Activated T-cell treated with anti-CD3 and anti-CD28 coated beads, Interleukin-2, amount 50 U/mL, for 48 hours (primary cell): ENCODE measurements around the gene LCNL1.

Source experiments
- DNase-seq, 2 experiments: peaks; one replicate each; pipeline ENCODE4 v3.0.0-alpha.2; 2020

The LCNL1 gene

GRCh38 chr9:136977223-136977622 is 5.6 kb upstream of the LCNL1 start, which contains the start of gene PTGDS:
Gene PTGDS (plus strand): TSS chr9:136977504. CDS start chr9:136977579, 75 bp downstream.
- DNase-seq = no peak

GRCh38 chr9:136977649-136978072 is 5.1 kb upstream of the LCNL1 start:
- no peak for DNase-seq

DNA sequence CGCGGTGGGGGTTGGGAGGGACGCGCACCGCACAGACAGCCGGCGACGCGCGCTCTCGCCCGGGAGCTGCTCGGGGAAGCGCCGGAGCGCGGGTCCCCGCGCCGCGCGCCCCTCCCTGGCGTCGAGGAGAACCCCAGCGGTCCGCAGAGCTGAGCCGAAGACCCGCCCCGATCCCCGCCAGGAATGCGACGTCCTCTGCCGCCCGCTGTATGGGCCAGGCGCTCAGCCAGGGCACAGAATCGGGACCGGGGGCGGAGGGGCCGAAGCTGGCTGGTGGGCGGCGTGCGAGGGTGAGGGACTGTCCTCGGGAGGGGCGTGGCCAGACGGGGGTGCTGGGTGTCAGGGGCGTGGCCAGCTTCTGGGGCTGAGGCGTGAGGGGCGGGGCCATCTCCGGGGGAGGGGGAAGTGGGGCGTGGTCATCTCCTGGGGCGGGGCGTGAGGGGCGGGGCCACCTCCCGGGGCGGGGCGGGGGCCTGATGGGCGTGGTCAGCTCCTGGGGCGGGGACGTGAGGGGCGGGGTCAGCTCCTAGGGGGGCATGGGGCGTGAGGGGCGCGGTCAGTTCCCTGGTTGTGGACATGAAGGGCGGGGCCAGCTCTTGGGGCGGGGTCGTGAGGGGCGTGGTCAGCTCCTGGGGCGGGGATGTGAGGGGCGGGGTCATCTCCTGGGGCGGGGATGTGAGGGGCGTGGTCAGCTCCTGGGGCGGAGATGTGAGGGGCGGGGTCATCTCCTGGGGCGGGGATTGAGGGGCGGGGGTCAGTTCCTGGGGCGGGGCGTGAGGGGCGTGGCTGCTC is 4.5 kb upstream of the LCNL1 start:
- DNase-seq = peak; percentile 76 to 77

DNA sequence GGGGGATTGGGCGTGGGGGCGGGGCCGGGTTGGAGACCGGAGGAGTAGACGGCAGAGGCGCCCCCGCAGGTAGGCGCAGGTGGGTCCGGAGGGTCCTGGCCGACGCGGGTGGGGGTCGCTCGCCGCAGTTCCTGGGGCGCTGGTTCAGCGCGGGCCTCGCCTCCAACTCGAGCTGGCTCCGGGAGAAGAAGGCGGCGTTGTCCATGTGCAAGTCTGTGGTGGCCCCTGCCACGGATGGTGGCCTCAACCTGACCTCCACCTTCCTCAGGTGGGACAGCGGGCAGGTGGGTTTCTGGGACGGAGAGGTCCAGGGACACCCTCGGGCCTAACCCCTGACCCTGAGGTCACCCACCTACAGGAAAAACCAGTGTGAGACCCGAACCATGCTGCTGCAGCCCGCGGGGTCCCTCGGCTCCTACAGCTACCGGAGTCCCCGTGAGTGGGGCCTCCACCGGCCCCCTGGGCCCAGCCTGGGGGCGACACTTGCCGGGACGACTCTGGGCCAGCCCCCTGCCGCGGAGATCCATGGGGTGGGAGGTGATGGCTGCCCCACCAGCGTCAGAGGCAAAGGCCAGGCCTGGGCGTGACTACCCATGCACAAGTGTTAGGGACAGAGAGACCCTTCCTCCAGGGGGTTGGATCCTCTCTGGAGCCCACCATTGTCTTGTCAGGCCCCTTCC is 3.8 kb upstream of the LCNL1 start:
- DNase-seq = no peak

- DNase-seq = no peak
Measured at GRCh38 chr9:136979769-136980587, 2.8 kb upstream of the LCNL1 start.

GRCh38 chr9:136980669-136981478 is 1.9 kb upstream of the LCNL1 start:
- no peak for DNase-seq

DNA sequence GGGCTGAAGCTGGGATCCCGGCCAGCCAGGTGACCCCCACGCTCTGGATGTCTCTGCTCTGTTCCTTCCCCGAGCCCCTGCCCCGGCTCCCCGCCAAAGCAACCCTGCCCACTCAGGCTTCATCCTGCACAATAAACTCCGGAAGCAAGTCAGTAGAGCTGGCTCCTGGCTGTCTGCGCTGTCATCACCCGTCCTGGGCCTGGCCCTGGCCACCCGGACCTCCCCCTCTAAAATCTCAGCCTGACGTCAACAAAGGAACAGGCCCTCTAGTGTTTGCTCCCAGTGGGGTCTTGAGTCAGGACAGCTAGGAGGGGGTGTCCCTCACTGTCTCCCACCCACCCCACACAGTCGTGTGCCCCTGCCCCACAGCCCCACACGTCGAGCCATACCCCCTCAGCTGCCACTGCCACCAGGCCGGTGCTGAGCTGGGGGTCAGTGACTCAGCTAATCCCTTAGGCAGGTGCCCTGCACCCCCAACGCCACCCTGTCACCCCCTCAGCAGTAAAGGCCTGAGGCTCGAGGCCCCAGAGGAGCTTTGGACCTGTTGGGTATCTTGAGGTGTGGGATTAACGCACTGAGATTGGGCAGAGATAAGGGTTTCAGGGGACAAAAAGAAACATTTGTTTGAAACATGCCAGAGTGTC is 1.1 kb upstream of the LCNL1 start:
- DNase-seq = no peak

GRCh38 chr9:136983167-136983566 is 374 bp downstream of the LCNL1 start:
- DNase-seq = no peak

DNA sequence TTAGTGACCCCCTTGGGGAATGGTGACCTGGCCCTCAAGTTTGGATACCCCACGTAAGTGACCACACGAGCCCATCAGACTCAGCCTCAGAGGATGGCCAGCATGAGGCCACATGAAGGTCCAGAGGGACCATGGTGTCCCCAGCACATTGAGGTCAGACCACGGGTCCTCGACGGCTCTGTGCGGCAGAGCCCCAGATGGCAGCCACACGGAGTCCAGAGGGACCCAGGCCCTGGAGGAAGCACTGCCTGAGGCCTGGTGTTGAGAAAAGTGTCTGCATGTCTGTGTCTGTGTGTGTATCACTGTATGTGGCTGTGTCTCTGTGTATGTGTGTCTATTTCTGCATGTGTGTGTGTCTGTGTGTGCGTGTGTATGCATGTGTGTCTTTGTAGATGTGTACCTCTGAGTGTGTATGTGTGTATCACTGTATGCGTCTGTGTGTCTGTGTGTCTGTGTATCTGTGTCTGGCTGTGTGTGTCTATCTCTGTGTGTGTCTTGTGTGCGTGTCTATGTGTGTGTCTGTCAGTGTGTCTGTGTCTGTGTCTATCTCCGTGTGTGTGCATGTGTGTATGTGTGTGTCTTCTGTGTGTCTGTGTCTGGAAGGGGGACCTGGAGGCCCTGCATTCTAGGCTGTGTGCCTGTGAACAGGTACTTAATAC is 992 bp downstream of the LCNL1 start:
- no peak for DNase-seq

GRCh38 chr9:136984464-136985026 is 1.8 kb downstream of the LCNL1 start:
- DNase-seq = no peak

DNA sequence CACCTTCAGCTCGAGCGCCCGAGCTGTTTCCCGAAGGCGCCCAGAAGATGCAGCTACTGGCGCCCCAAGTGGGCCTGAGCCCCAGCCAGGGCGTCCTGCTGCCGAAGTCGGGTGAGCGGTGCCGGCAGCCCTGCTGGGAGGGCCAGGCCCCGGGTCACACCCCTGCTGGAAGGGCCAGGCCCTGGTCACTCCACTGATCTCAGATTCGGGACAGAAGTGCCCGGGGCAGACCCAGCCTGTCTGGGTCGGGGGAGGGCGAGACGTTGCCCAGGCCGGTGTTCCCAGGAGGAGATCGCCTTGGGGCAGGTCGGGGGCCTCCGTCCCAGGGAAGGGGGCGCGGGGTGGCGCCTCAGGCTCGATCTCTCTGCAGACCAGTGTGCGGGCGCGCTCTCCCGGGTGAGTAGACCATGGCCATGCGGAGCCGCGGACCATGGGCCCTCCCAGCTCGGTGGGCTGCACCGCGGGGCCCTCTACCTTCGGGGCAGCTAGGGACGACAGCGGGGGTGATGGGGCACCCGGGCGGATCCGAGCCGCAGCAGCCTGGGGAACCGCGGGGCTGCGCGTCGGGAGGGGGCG is 2.3 kb downstream of the LCNL1 start:
- DNase-seq = no peak

GRCh38 chr9:136985853-136986252 is 3.1 kb downstream of the LCNL1 start:
- DNase-seq = no peak

DNA sequence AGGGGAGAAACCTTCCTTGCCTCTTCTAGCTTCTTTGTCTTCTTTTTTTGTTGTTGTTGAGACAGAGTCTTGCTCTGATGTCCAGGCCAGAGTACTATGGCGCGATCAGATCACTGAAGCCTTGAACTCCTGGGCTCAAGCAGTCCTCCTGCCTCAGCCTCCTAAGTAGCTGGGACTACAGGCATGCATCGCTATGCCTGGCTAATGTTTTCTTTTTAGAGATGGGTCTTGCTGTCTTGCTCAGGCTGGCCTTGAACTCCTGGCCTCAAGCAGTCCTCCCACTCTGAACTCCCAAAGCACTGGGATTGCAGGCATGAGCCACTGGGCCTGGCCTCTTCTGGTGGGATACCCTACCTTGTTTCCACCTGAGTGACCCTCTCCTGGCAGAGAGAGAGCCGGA is 6.1 kb downstream of the LCNL1 start:
- no peak for DNase-seq

GRCh38 chr9:136990242-136990911 is 7.6 kb downstream of the LCNL1 start:
- no peak for DNase-seq

GRCh38 chr9:136991993-136992818 is 9.4 kb downstream of the LCNL1 start, which contains the start of gene PAXX:
Gene PAXX (plus strand): TSS chr9:136992422. CDS start chr9:136992444, 22 bp downstream.
- peak; percentile 94 to 97 for DNase-seq

GRCh38 chr9:136992819-136993369 is 10.1 kb downstream of the LCNL1 start:
- DNase-seq = no peak

DNA sequence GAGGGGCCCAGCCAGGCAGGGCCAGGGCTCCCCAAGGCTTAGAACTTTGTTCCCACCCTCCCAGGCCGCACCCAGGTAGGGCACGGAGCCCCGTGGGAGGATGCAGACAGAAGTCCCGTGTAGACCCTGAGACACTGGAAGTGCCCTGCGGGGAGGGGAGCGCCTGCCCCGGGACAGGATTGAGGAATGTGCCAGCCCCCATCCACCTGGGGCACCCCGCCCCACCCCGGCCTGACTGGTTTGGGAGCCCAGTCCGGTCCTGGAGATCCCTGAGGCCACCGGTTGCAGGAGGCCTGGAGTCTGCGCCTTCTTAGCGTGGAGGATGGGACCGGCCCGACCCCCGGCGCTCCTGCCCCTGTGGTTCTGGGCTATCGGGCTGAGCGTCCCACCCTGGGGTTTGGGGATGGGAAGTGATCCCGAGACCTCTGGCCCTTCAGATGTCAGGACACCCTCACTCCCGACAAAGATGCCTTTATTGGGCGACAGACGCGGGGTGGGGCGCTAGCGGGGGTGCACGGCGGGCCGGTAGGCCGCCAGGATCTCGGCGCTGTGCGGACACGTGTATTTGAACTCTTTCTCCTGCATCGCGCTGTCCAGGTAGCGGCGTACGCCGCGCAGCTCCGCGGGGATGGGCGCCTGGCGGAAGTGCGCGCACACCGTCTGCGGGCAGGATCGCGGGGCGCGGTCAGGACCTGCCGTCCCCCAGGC is 11.5 kb downstream of the LCNL1 start:
- DNase-seq = no peak

GRCh38 chr9:136994888-136995230 is 12.1 kb downstream of the LCNL1 start:
- DNase-seq = no peak
